ENCODE results near the gene AFAP1. TPM values are rescaled to one million over a fixed set of nuclear protein-coding genes. Genes with fewer than 3 reads are reported as not detected.

AFAP1 gene
- total RNA-seq, 1 experiment from 2014 or later = 94.7 TPM

- peak overlapping the region; percentile 94 for H3K27ac ChIP-seq (ENCODE audit: low read length)
- H3K4me3 ChIP-seq (ENCODE audit: low read depth in 2 of 2, low read length in 2 of 2) = peak overlapping the region in 1 of 2 experiments; percentile 6; a peak in 1 of 4 replicates
- POLR2A ChIA-PET = no interaction called here
- intact Hi-C loops (cut with micrococcal nuclease; ENCODE audit: unreplicated experiment) (no loop called here), in situ Hi-C loops (cut with HindIII; ENCODE audit: low pct_unique_long_range_greater_than_20kb, low sequenced_read_pairs) (no loop called here)
- H3K9me3 ChIP-seq (ENCODE audit: control insufficient read depth, insufficient read depth, low read depth, low read length) = no peaks in the 10 kb centered on the region
- no peak for DNase-seq (ENCODE audit: low read depth, low spot score)
- peaks cover 12% of the 10 kb centered on the region for H3K36me3 ChIP-seq (ENCODE audit: control insufficient read depth, insufficient read depth, low read length)
- no peaks in the 10 kb centered on the region for H3K27me3 ChIP-seq (ENCODE audit: control insufficient read depth, insufficient read depth, low read length)
- ATAC-seq = peak; percentile 47
- CTCF ChIA-PET = interaction anchor here (1.1 kb wide), 1 partner anchor 29 kb away, joined by 4 read pairs; no protein-coding TSS in a partner anchor
- H3K4me1 ChIP-seq (ENCODE audit: control insufficient read depth, insufficient read depth, low read length) = peaks cover 91% of the 10 kb centered on the region
- no TSS peak for BruUV-seq (replicated peaks)
- TF ChIP-seq POLR2AphosphoS5 (IDR thresholded peaks at IDR 0.05; ENCODE audit: low read depth, low read length) (peak; percentile 63; the same call in 1 of the 2 replicates), TCF7L2 (IDR thresholded peaks at IDR 0.05; ENCODE audit: low read depth, low read length) (no peak)
Measured at GRCh38 chr4:7772711-7773385, 166.8 kb downstream of the AFAP1 start.

- POLR2A ChIA-PET = no interaction called here
- no peak for DNase-seq (ENCODE audit: low read depth, low spot score)
- BruUV-seq (replicated peaks) = no TSS peak
Measured at GRCh38 chr4:7771541-7772507, 167.8 kb downstream of the AFAP1 start.

More at GRCh38 chr4:7771541-7772507, 167.8 kb downstream of the AFAP1 start:
- in situ Hi-C loops (cut with HindIII; ENCODE audit: low pct_unique_long_range_greater_than_20kb, low sequenced_read_pairs) = no loop called here
- H3K27ac ChIP-seq (ENCODE audit: low read length) = peak overlapping the region; percentile 94
- peaks cover 97% of the 10 kb centered on the region for H3K4me1 ChIP-seq (ENCODE audit: control insufficient read depth, insufficient read depth, low read length)
- CTCF ChIA-PET = interaction anchor here (0.6 to 1.1 kb wide), 3 partner anchors 30 to 148 kb away, joined by 3 to 17 read pairs (median 4); no protein-coding TSS in a partner anchor
- no peaks in the 10 kb centered on the region for H3K27me3 ChIP-seq (ENCODE audit: control insufficient read depth, insufficient read depth, low read length)
- H3K9me3 ChIP-seq (ENCODE audit: control insufficient read depth, insufficient read depth, low read depth, low read length) = no peaks in the 10 kb centered on the region
- no peak overlapping the region for H3K4me3 ChIP-seq (ENCODE audit: low read depth in 2 of 2, low read length in 2 of 2)
- H3K36me3 ChIP-seq (ENCODE audit: control insufficient read depth, insufficient read depth, low read length) = peaks cover 6% of the 10 kb centered on the region
- intact Hi-C loops (cut with micrococcal nuclease; ENCODE audit: unreplicated experiment) = no loop called here
- TF ChIP-seq POLR2AphosphoS5 (IDR thresholded peaks at IDR 0.05; ENCODE audit: low read depth, low read length) (no peak; the same call in 1 of the 2 replicates), TCF7L2 (IDR thresholded peaks at IDR 0.05; ENCODE audit: low read depth, low read length) (no peak), REST (IDR thresholded peaks at IDR 0.05; ENCODE audit: insufficient read depth in 1 of 2, low read depth in 2 of 2, low read length in 1 of 2) (no peak), SIN3A (IDR thresholded peaks at IDR 0.05; ENCODE audit: borderline replicate concordance, insufficient read depth, low read depth, low read length) (no peak)
- TF ChIP-seq, protein P1, sequence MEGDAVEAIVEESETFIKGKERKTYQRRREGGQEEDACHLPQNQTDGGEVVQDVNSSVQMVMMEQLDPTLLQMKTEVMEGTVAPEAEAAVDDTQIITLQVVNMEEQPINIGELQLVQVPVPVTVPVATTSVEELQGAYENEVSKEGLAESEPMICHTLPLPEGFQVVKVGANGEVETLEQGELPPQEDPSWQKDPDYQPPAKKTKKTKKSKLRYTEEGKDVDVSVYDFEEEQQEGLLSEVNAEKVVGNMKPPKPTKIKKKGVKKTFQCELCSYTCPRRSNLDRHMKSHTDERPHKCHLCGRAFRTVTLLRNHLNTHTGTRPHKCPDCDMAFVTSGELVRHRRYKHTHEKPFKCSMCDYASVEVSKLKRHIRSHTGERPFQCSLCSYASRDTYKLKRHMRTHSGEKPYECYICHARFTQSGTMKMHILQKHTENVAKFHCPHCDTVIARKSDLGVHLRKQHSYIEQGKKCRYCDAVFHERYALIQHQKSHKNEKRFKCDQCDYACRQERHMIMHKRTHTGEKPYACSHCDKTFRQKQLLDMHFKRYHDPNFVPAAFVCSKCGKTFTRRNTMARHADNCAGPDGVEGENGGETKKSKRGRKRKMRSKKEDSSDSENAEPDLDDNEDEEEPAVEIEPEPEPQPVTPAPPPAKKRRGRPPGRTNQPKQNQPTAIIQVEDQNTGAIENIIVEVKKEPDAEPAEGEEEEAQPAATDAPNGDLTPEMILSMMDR (IDR thresholded peaks at IDR 0.05) = no peak
- peak; percentile 49 for ATAC-seq
